ENCODE measurements around the gene NACC1.
"Not testable (repeated sequence)": the region's sequence is repeated elsewhere in the genome, so short reads cannot be mapped to it uniquely, and the experiment has no call there.

The NACC1 gene

DNA sequence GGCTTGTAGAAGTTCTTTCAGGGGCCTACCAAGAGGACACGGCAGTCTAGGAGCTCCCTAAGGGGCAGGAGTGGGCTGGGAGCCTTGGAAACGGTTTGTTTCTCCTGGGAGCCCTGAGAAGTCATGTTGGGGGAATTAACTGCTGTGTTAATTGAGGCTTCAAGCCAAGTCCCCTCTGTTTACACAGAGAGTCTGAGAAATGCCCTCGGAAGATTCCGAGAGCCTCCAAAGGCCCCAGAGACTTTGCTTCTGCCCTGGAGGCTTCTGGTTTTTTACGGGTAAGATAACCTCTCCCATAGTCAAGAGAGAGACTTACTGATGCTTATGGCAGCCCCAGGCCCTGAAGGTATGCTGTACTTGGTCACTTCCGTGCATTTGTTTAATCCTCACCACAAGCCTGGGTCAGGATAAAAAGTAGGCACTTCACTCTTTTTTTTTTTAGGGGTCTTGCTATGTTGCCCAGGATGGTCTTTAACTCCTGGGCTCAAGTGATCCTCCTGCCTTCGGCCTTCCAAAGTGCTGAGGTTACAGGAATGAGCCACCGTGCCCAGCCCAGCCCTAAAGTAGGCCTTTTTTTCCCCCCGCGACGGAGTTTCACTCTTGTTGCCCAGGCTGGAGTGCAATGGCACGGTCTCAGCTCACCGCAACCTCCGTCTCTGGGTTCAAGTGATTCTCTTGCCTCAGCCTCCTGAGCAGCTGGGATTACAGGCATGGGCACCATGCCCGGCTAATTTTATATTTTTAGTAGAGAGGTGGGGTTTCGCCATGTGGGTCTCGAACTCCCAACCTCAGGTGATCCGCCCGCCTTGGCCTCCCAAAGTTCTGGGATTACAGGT is 47.3 kb downstream of the NACC1 start:
- H3K27ac ChIP-seq (ENCODE audit: low read length): peak overlapping the region; percentile 77
- no peaks in the 10 kb centered on the region for H3K79me2 ChIP-seq (ENCODE audit: insufficient read depth, low read length)
- peak overlapping the region; percentile 44; the same call in 1 of the 2 replicates for H3K9ac ChIP-seq (ENCODE audit: low read depth, low read length)
- no peaks in the 10 kb centered on the region for H3K36me3 ChIP-seq (ENCODE audit: insufficient read depth, low read length)
- H2AFZ ChIP-seq (ENCODE audit: low read depth, low read length): peak overlapping the region; percentile 20; the same call in 1 of the 2 replicates
- no peak overlapping the region for H3K4me3 ChIP-seq (ENCODE audit: low read depth in 1 of 2, low read length in 2 of 2)
- DNase-seq (no peak), ATAC-seq (ENCODE audit: insufficient read depth, low read depth) (no peak)
- no peaks in the 10 kb centered on the region for H3K27me3 ChIP-seq (ENCODE audit: insufficient read depth, low read length, poor library complexity)
- H4K20me1 ChIP-seq (ENCODE audit: insufficient read depth, low read length): no peaks in the 10 kb centered on the region
- TF ChIP-seq, protein P1, sequence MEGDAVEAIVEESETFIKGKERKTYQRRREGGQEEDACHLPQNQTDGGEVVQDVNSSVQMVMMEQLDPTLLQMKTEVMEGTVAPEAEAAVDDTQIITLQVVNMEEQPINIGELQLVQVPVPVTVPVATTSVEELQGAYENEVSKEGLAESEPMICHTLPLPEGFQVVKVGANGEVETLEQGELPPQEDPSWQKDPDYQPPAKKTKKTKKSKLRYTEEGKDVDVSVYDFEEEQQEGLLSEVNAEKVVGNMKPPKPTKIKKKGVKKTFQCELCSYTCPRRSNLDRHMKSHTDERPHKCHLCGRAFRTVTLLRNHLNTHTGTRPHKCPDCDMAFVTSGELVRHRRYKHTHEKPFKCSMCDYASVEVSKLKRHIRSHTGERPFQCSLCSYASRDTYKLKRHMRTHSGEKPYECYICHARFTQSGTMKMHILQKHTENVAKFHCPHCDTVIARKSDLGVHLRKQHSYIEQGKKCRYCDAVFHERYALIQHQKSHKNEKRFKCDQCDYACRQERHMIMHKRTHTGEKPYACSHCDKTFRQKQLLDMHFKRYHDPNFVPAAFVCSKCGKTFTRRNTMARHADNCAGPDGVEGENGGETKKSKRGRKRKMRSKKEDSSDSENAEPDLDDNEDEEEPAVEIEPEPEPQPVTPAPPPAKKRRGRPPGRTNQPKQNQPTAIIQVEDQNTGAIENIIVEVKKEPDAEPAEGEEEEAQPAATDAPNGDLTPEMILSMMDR (IDR thresholded peaks at IDR 0.05; ENCODE audit: borderline replicate concordance, extremely low read depth, low read length, poor library complexity, severe bottlenecking): no peak
- TF ChIP-seq EZH2 (IDR thresholded peaks at IDR 0.05; ENCODE audit: borderline replicate concordance, low read depth, low read length, severe bottlenecking): no peak
- peak overlapping the region; percentile 89; the same call in 1 of the 2 replicates for H3K4me2 ChIP-seq (ENCODE audit: insufficient read depth, low read length)
- no peaks in the 10 kb centered on the region for H3K9me3 ChIP-seq (ENCODE audit: insufficient read depth, low read length, severe bottlenecking)
- H3K4me1 ChIP-seq (ENCODE audit: insufficient read depth, low read length): peaks cover 66% of the 10 kb centered on the region

DNA sequence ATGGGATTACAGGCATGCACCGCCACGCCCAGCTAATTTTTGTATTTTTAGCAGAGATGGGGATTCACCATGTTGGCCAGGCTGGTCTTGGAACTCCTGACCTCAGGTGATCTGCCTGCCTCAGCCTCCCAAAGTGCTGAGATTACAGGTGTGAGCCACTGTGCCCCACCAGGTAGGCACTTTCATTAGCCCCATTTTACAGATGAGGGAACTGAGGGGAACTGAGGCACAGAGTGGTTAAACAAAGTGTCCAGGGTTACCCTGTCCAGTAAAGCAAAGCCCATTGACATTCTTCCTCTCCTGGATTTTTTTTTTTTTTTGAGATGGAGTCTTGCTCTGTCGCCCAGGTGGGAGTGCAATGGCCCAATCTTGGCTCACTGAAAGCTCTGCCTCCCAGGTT is 48.1 kb downstream of the NACC1 start:
- not testable (repeated sequence) for H3K9me3 ChIP-seq (ENCODE audit: insufficient read depth, low read length, severe bottlenecking); H3K9ac ChIP-seq (ENCODE audit: low read depth, low read length); DNase-seq; ATAC-seq (ENCODE audit: insufficient read depth, low read depth); H3K4me3 ChIP-seq (ENCODE audit: low read depth in 1 of 2, low read length in 2 of 2); H3K79me2 ChIP-seq (ENCODE audit: insufficient read depth, low read length); H3K27ac ChIP-seq (ENCODE audit: low read length); H3K36me3 ChIP-seq (ENCODE audit: insufficient read depth, low read length); H3K27me3 ChIP-seq (ENCODE audit: insufficient read depth, low read length, poor library complexity); H2AFZ ChIP-seq (ENCODE audit: low read depth, low read length); H4K20me1 ChIP-seq (ENCODE audit: insufficient read depth, low read length); H3K4me2 ChIP-seq (ENCODE audit: insufficient read depth, low read length)
- H3K4me1 ChIP-seq (ENCODE audit: insufficient read depth, low read length): peaks cover 66% of the 10 kb centered on the region

DNA sequence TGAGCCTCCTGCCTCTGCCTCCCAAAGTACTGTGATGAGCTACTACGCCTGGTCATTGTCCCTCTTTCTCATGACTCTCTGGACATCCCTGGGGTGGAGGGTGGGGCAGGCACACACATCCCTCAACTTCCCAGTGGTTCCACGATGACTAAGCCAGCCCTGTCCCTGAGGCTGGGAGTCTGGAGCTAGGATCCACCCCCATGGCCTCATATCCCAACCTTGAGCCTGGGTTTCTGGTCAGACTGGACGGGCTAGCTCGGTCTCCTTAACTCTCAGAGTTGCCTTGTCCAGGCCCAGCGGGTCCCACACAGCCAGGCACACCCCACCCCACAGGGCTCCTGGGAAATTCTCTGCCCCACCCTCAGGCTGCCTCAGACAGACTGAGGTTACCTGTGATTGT is 51.7 kb downstream of the NACC1 start:
- TF ChIP-seq, protein P1 (IDR thresholded peaks at IDR 0.05; ENCODE audit: borderline replicate concordance, extremely low read depth, low read length, poor library complexity, severe bottlenecking): no peak
- TF ChIP-seq EZH2 (IDR thresholded peaks at IDR 0.05; ENCODE audit: borderline replicate concordance, low read depth, low read length, severe bottlenecking): no peak
- no peak for DNase-seq
- no peaks in the 10 kb centered on the region for H3K36me3 ChIP-seq (ENCODE audit: insufficient read depth, low read length)
- H2AFZ ChIP-seq (ENCODE audit: low read depth, low read length): no peak overlapping the region
- no peaks in the 10 kb centered on the region for H3K9me3 ChIP-seq (ENCODE audit: insufficient read depth, low read length, severe bottlenecking)
- no peak overlapping the region for H3K9ac ChIP-seq (ENCODE audit: low read depth, low read length)
- no peak overlapping the region for H3K27ac ChIP-seq (ENCODE audit: low read length)
- H3K4me1 ChIP-seq (ENCODE audit: insufficient read depth, low read length): peaks cover 34% of the 10 kb centered on the region
- H4K20me1 ChIP-seq (ENCODE audit: insufficient read depth, low read length): no peaks in the 10 kb centered on the region
- no peak for ATAC-seq (ENCODE audit: insufficient read depth, low read depth)
- no peak overlapping the region for H3K4me2 ChIP-seq (ENCODE audit: insufficient read depth, low read length)
- no peak overlapping the region for H3K4me3 ChIP-seq (ENCODE audit: low read depth in 1 of 2, low read length in 2 of 2)
- H3K27me3 ChIP-seq (ENCODE audit: insufficient read depth, low read length, poor library complexity): no peaks in the 10 kb centered on the region
- no peaks in the 10 kb centered on the region for H3K79me2 ChIP-seq (ENCODE audit: insufficient read depth, low read length)

DNA sequence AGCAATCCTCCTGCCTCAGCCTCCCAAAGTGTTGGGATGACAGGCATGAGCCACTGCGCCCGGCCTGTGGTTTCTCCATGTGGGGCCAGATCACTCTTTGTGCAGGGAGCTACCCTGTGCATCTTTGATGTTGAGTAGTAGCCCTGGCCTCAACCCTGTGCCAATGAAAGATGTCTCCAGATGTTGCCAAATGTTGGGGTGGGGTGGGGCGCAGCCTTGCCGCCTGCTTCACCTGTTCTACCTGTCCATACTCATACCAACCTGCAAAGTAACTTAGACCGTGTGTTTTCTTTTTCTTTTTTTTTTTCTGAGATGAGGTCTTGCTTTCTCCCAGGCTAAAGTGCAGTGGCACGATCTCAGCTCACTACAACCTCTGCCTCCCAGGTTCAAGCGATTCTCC is 53.1 kb downstream of the NACC1 start:
- Histone ChIP-seq H2AFZ (ENCODE audit: low read depth, low read length) (no peak overlapping the region), H3K4me3 (ENCODE audit: low read depth in 1 of 2, low read length in 2 of 2) (no peak overlapping the region), H3K27ac (ENCODE audit: low read length) (no peak overlapping the region), H3K79me2 (ENCODE audit: insufficient read depth, low read length) (no peaks in the 10 kb centered on the region), H3K4me1 (ENCODE audit: insufficient read depth, low read length) (peaks cover 26% of the 10 kb centered on the region), H3K4me2 (ENCODE audit: insufficient read depth, low read length) (no peak overlapping the region), H4K20me1 (ENCODE audit: insufficient read depth, low read length) (no peaks in the 10 kb centered on the region), H3K9ac (ENCODE audit: low read depth, low read length) (no peak overlapping the region), H3K27me3 (ENCODE audit: insufficient read depth, low read length, poor library complexity) (no peaks in the 10 kb centered on the region), H3K9me3 (ENCODE audit: insufficient read depth, low read length, severe bottlenecking) (no peaks in the 10 kb centered on the region), H3K36me3 (ENCODE audit: insufficient read depth, low read length) (no peaks in the 10 kb centered on the region)
- no peak for ATAC-seq (ENCODE audit: insufficient read depth, low read depth)
- DNase-seq: no peak
- TF ChIP-seq, protein P1 (IDR thresholded peaks at IDR 0.05; ENCODE audit: borderline replicate concordance, extremely low read depth, low read length, poor library complexity, severe bottlenecking): no peak
- no peak for TF ChIP-seq EZH2 (IDR thresholded peaks at IDR 0.05; ENCODE audit: borderline replicate concordance, low read depth, low read length, severe bottlenecking)

Data from DND-41 (cell line).